NCI-H2196 (cell line): ENCODE data around the gene ACADVL.

Source experiments
- DNase-seq: peaks from one replicate; lab custom pipeline; 2025; ENCODE audit not compliant: unreplicated experiment; lab: John Stamatoyannopoulos, UW

ACADVL gene

DNA sequence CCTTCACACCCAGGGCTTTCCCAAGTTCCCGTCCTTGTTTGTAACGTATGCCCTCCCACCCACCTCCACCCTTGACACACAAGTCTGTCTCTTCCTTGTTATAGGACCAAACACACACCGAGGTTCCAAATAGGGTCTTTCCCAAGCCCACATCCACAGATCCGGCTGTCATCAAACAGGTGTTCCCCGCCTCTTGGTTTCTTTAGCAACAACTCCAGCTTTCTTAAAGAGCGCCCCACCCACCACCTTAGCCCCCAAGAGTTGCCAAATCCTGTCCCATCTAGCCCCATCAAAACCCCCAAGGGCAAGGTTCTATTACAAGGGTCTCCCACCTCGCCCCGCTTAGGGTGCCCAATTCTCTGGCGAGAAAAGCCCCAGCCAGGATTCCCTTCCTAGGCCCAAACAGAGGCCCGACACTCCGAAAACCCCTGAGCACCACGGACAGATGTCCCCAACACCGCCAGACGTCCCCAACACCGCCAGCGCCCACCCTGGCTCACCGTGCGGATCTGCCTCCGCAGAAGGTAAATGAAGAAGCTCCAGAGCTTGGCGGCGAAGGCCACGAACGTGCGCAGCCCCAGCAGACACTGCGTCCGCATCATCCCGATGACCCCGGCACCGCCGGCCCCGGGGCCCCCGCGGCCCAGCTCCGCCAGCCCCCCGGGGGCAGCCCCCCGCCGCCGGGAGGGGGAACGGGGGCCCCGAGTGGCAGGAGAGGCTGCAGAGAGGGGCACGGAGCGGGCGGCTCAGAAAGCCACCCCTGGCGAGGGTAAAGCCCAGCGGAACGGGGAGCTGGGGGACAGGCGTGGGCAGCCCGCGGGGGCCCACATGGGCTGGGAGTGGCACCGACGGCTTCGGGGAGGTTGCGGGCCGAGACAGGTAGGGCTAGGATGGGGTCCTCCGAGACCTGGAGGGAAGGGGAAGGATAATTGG lies 31.2 kb downstream of the ACADVL start:
- no peak for DNase-seq

DNA sequence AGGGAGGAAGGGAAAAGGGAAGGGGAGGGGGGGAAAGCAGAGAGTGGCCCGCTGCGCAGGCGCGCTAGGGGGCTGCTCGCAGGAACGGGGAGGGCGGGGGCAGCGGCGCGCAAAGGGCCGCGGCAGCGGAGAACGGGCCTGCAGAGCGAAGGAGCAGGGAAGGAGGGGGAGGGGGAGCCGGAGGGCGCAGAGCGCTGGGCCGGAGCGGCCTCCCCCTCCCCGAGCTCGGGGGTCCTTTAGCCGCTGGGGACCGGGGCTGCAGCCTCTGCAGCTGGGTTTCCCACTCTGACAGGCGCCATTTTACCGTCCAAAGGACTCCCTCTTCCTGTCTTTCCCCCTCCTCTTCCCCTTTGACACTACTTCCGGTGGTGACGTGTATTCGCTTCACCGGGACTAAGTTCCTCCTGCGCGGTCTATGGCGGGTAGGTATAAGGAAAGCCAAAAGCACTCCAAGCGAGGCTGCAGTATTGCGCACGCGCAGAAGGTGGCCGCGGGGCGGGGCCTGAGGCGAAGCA lies 32.0 kb downstream of the ACADVL start, which contains the start of gene CTDNEP1:
Gene CTDNEP1 (minus strand): TSS at position 74 of the 515 bp plus-strand sequence. CDS start 438 bp downstream, outside the sequence.
- DNase-seq = peak; percentile 92

DNA sequence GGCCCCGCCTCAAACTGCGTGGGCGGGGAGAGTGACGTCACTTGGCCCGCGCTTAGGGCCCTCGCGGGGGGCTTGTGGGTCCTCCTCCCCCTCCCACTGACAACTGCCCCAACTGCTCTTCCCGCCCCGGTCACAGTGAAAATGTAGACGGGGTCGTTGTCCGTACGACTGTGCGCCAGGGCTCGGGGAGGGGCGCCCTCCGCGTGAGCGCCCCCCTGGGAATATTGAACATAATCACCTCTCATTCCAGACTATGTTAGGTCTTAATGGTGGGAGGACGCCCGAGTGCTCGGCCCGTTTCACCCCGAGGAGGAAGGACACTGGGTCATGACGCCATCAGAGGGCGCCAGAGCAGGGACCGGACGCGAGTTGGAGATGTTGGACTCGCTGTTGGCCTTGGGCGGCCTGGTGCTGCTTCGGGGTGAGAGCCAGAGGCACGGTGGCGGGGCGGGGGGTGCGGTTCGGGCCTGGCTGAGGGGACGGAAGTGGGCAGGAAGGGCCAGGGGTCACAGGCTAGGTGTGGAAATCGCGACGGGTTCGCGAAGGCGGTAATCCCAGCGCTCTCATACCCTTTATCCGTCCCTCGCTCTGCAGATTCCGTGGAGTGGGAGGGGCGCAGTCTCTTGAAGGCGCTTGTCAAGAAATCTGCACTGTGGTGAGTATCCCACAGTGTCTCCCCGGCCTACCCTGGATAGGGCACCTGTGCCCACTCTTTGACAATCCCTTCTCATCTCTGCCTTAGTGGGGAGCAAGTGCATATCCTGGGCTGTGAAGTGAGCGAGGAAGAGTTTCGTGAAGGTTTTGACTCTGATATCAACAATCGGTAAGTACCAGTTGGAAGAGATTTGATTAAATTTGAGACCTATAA lies 32.7 kb downstream of the ACADVL start, which contains the start of gene ELP5:
Gene ELP5 (plus strand): TSS at position 40 of the 868 bp plus-strand sequence. CDS start 336 bp downstream, at position 376.
- peak; percentile 78 for DNase-seq

DNA sequence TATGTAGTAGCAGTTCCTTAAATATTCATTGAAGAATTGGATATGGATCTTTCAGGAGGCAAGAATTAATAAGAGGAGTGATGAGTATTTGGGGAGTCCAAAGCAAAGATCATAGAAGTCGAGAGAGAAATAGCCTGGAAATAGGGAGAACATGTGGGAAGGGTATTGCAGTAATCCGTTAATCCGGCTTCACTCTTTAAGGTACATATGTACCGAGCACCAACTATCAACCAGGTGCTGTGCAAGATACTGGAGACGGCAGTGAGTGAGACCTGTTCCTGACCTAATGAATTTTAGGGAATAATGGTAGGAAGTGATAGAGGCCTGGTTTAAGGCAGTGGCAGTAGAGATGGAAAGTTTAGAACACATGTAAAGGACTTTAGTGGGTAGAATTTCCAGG lies 33.3 kb downstream of the ACADVL start:
- DNase-seq = no peak

DNA sequence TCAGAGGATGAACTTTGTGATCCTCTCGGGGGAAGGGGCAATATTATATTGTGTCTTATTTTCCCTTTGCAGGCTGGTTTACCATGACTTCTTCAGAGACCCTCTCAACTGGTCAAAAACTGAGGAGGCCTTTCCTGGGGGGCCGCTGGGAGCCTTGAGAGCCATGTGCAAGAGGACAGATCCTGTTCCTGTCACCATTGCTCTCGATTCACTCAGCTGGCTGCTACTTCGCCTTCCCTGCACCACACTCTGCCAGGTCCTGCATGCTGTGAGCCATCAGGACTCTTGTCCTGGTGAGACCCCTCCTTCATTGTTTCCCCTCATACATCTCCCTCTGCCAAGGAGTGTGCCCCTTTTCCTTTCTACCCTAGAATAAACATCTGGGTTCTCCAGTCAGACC lies 34.8 kb downstream of the ACADVL start:
- DNase-seq = no peak

DNA sequence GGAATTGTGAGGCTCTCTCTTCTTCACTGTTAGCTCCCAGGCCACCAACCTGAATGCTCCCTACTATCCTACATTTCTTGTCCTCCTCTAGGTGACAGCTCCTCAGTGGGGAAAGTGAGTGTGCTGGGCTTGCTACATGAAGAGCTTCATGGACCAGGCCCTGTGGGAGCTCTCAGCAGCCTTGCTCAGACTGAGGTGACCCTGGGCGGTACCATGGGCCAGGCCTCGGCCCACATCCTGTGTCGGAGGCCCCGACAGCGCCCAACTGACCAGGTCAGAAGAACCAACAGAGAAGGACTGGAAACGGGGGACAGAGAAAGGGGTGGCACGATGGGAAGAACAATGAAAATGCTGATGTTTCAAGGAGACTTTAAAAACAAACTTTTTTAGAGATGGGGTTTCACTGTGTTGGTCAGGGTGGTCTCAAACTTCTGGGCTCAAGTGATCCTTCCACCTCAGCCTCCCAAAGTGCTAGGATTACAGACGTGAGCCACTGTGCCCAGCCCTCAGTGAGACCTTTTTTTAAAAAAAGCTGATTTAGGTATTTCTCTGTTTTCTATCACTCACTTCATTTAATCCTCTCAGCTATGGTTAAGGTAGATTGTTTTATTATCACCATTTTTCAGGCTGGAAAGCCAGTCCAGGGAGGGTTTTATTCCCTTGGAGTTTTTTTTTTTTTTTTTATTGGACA lies 37.2 kb downstream of the ACADVL start:
- no peak for DNase-seq

DNA sequence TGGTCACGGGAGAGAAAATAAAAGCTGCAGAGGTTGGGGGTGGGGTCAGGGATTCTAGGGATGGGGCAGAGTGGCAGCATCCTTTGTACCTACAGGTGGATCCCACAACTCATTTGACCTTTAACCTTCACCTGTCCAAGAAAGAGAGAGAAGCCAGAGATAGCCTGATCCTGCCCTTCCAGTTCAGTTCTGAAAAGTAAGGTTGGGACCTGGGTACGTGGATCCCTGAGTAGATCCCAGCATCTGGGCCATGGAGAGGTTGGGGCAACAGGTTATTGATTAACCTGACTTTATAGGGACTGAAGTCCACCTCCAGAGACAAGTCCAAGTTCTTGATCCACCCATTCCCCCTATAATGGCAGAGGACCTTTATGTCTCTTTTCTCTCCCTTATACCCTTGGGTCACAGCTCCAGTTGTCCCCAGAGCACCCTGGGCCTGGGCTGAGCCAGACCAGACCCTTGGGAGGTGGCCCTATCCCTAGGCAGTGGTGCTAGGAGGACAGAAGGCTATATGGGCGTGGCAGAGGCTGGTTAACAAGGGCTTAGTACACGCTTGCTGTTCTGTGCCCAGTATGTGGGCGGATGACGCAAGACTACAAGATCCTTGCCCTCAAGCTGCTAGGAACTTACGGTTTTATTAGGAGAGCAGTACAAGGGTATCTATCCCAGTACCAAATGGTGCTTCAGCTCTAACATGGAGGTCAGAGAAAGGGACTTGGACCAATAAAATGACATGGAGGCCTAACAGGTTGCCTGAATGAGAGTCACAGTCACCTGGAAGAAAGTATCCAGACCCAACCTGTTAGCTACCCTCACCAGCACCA lies 39.2 kb downstream of the ACADVL start:
- no peak for DNase-seq

DNA sequence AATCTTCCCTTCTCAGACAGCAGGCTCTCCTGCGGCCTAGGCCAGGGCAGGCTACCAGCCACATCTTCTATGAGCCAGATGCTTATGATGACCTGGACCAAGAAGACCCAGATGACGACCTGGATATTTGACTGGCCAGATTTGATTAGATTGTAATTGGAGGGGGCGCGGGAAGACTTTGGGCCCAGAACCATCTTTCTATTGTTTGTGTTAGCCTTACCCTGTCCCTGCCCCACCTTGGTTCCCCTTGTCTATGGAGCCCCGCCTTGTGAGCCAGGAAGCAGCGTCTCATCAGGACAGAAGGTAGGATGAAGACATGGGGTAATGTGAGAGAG lies 39.8 kb downstream of the ACADVL start:
- DNase-seq = no peak

DNA sequence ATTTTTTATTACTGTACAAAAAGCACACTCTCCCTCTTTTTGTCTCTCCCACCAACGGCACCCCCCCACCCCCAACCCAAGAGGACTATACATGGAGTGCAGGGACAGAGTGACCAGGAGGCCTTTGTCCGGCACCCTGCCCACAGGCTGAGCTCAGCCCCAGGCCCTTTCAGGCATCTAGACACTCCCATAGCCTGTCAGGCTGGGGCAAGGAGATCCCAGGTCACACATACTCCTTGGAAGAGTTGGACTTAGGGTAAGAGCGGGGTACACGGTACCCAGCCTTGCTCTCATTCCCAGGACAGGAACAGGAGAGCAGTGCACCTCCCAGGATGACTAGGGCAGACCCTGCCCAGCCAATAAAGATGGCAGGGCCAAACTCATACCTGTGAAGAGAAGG lies 40.4 kb downstream of the ACADVL start:
- no peak for DNase-seq

DNA sequence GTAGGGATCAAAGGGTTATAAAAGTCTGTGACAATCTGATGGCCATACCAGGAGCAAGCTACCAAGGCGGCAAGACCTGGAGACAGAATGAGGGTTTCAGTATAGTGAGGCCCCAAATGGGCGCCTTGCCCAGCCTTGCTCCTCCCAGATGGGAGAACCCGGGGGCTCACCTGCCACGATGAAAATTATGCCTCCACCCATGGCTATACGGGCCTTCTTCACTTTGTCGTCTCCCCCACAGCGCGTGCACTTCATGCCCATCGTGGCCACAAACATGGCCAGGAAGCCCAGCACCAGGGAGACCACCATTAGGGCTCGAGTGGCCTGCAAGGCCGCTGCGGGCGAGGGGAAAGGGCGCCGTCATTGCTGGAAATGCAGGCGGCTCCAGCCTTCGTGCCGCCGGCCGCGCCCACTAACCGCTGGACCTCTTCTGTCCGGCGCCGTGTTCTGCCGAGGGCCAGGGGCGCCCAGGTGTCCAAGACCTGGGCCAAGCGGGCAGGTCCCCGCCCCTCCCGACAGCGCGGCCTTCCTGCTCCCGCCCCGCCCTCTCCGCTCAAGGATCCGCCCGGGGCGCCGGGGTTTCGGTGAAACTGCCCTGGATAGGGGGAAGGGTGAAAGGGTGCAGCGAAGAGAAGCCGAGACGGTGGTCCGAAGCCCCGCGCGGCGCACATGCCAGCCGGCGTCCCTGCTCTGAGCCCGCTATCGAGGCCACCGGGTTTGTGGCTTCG lies 41.1 kb downstream of the ACADVL start:
- DNase-seq = peak; percentile 44

DNA sequence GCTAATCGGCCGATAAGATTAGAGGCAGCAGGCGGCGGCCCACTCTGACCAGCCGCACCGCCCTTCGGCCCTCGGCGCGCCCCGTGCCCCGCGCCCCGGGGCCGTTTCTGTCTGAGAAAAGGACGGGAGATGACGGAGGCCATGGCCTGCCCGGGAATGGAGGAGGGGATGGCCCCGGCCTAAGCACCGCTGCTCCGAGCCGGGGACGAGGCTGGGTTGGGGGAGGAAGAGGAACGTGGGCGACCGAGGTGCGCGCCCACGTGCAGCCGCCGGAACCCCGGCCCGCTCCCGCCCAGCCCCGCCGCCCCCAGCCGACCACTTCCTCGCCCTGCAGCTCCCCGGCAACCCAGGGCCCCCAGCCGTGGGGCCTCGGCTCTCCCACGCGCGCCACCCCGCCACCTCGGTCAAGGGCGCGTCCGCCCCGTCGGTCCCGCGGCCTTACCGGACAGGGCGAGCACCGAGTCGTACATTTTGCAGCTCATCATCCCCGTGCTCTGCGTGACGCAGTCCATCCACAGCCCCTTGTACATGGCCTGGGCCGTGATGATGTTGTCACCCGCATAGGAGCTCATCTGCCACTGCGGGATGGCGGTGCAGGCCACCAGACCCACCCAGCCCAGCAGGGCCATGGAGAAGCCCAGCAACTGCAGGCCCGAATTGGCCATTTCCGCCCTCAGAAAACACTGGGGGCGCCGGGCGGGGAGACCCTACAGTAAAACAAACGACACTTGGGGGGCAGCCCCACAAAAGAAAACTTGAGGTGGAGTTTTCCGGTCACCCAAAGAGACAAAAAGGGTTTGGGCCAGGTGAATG lies 41.8 kb downstream of the ACADVL start:
- DNase-seq = no peak

DNA sequence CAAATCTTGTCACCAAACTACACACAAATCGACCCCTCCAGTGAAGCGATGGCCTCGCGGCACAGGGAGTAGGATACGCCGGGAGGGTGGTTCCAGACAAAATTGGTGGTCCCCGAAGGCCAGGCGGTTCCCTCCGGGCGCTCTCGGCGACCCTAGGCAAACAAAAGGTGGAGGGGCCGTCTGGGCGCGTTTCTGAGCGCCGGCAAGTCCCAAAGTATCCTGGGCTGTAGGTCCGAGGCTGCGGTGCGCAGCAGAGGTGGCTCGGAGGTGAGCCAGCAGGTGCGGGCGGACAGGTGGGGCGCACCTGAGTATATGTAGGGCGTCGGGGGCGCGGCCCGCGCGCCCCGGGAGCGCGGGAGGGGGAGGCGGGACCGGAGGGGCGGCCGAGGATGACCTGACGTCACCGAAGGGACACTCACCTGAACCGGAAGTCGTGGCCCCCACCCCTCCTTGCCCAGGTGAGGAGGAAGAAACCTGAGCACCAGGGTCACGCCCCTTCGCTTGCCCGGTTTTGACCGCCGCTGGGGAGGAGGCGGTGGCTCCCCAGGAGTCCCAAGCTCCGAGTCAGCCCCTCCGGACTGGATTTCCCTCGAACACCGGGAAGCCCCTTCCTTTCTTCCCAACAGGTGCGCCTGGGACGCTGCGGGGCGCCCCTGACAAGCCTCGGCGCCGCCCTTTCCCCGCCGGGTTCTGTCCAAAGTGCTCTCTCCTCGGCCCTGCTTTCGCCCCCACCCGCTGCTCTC lies 42.6 kb downstream of the ACADVL start, which contains the start of gene CLDN7:
Gene CLDN7 (minus strand): TSS at position 287 of the 743 bp plus-strand sequence. CDS start 435 bp downstream, outside the sequence.
- peak; percentile 73 for DNase-seq

DNA sequence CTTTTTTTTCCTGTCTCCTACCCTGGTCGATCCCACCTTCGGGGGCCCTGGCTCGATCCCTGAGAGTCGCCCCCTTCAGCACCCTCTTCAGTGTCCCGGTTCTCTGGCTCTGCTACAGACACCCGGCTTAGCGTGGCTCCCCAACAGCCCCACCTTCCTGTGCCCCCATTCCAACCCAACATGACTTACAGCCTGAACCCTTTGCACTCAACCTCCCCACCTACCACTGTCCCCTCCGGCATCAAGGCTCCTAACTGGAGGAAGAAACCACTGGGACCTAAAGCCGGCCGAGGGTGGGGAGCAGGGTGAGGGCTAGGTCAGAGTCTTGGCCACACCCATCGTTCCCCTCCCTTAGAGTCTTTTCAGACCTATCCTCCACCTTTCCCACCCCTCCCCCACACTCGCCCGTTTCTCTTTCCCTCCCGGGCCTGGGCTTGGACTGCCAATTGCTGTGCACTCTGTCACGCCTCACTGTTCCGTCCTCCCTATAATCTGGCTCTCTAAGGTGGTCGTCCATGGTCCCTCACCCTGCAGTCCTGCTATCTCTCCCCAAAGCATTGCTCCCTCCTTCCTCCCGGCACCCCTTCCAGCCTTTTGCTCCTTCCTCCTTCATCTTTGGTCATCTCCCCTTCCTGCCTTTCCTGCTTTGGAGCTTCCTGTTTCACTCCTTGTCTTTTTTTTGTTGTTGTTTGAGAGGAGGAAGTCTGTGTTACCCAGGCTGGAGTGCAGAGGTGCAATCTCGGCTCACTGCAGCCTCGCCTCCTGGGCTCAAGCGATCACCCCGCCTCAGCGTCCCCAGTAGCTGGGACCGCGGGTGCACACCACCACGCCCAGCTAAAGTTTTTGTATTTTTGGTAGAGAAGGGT lies 43.4 kb downstream of the ACADVL start:
- DNase-seq = peak; percentile 35

DNA sequence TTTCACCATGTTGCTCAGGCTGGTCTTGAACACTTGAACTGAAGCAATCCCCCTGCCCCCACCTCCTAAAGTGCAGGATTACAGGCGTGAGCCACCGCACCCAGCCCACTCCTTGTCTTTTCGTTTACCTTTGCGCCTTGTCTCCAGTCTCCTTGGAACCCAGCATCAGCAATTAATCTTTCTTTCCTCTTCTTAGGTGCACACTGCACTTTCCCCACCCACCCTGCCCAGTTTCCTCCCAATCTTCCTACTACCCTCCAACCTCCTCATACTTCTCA lies 44.0 kb downstream of the ACADVL start:
- DNase-seq = no peak

DNA sequence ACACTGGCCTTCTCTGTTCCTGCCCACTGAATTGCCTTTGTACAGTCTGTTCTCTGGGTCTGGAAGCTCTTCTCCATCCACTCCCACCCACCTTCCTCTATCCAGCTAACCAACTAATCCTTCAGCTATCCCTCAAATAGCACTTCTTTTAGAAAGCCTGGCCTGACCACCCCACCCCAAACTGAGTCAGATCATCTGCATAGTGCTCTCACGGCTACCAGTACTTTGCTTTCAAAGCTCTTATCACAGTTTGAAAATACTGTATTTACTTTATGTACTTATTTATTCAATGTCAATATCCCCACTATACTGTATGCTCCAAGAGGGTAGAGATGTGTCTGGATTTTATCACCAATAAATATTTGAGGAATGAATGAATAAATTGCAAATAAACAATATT lies 47.0 kb downstream of the ACADVL start:
- no peak for DNase-seq
